NCI-H446 (cell line): Measurements from ENCODE around the gene GRIA2.

Experiments
- DNase-seq, 2 experiments: peaks; one replicate each; lab custom pipeline; 2025; lab: John Stamatoyannopoulos, UW

The GRIA2 gene

GRCh38 chr4:157372567-157372966 is 152.0 kb downstream of the GRIA2 start:
- no peak for DNase-seq

- peak; percentile 16 to 61 for DNase-seq
Measured at GRCh38 chr4:157389741-157390140, 169.2 kb downstream of the GRIA2 start.

DNA sequence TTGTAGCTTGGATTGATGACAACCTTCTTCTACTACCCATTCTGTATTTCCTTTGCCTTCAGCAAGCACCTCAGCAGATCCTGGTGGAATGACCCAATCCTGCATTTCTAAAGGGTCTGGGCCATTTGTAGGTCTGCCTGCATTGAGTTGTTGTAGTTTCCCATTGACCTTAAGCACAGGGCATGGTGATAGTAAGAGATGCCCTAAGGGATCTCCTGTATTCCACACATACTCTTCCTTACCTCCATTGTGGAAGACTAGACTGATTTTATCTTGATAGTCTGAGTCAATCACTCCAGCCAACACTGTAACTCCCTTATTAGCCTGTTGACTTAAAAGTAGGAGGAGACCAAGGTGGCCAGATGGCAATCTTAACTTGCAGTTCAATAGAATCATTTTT is 184.5 kb downstream of the GRIA2 start:
- DNase-seq: no peak
